NCI-H187 treated with DMSO at 0.1 percent for 48 hours (cell line): ENCODE data around the gene GGT5.
"Not testable (repeated sequence)": the region's sequence is repeated elsewhere in the genome, so short reads cannot be mapped to it uniquely, and the experiment has no call there.

Source experiments
- DNase-seq: peaks from one replicate; lab custom pipeline; 2025; lab: John Stamatoyannopoulos, UW

GGT5 gene

DNA sequence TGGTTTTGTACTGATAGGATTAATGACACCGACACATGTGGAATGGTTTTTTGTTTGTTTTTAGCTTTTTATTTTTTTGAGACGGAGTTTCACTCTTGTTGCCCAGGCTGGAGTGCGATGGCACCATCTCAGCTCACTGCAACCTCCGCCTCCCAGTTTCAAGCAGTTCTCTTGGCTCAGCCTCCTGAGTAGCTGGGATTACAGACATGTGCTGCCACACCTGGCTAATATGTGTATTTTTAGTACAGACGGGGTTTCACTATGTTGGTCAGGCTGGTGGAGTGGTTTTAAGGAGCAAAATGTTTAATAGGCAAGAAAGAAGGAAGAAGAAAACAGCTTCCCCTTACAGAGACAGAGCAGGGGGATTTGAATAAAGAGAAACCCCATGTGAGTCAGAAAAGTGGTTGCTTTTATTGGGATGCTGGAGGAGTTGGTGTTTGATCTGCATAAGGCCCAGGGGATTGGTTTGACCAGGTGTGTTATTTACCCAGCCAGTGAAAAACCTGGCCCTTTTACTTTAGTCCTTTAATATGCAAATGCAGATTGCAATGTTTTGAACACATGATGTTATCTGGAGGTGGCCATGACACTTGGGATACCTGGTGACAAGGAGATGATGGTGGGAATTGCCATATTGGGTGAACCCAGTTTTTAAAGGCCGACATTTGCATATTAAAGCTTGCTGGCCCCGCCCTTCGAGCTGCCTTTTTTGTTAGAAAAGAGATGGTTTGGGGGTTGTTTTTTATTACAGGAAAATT lies 39.3 kb downstream of the GGT5 start:
- DNase-seq, result no peak

DNA sequence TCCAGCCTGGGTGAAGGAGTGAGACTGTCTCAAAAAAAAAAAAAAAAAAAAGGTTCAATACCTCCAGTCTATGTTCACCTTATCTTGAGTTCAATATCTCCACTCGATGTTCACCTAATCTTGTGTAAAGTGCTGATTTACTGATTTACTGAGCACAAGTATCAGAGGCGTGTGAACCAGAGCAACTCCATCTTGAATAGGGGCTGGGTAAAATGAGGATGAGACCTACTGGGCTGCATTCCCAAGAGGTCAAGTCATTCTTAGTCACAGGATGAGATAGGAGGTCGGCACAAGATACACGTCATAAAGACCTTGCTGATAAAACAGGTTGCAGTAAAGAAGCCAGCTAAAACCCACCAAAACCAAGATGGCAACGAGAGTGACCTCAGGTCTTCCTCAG lies 41.0 kb downstream of the GGT5 start:
- not testable (repeated sequence) for DNase-seq

DNA sequence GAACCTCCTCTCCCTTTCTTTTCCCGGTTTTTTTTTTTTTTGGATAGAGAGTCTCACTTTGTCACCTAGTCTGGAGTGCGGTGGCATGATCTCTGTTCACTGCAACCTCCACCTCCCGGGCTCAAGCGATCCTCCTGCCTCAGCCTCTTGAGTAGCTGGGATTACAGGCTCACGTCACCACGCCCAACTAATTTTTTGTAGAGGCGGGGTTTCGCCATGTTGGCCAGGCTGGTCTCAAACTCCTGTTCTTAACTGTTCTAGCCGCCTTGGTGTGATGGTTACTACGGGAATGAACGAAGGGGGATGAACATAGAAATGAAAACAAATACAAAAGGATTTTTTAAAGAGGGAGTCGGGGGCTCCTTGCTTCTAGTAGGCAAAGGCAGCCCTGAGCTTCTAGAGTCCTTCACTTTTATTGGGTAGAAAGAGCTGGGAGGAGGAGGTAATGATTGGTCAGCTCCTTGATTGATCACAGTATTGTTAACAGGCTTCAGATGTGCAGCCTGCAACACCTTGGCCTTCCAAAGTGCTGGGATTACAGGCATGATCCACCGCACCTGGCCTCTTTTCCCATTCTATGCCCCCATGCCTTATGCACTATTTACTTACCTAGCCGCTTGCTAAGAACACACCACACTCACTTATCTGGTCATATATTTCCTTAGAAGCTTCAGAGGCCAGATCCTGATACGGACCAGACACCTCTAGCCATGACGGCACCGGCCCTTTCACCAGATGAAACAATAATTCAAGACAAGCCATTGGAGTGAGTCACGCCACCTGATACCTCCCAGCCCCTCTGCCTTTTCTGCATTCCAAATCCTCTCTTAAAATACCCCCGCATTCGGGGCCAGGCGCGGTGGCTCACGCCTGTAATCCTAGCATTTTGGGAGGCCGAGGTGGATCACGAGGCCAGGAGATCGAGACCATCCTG lies 42.9 kb downstream of the GGT5 start:
- no peak for DNase-seq

DNA sequence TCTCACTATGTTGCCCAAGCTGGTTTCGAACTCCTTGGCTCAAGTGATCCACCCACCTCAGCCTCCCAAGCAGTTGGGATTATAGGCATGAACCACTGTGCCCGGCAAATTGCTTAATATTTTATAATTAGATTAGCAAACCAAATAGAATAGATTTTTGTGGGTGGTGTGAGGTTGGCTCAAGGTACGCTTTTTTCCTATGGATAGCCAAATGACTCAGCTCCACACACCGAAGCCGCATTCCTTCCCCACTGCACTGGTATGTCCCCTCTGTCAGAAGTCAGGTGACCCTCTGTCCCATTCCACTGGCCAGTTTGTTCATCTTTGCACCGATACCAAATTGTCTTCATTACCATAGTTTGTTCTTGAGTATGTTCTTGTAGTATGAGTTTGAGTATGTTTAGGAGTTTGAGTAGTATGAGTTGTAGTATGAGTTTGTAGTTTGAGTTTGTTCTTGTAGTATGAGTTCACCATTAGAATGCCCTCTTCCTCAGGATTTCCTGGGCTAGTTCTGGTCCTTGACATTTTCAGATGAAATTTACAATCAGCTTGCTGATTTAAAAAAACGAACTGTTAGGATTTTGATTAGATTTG lies 44.2 kb downstream of the GGT5 start:
- no peak for DNase-seq

DNA sequence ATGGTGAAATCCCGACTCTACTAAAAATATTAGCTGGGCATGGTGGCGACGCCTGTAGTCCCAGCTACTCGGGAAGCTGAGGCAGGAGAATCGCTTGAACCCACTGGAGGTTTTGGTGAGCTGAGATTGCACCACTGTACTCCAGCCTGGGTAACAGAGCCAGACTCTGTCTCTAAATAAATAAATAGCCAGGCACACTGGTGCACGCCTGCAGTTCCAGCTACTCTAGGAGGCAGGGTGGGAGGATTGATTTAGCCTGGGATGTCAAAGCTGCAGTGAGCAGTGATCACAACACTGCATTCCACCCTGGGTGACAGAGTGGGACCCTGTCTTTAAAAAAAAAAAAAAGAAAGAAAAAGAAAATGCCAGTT lies 46.2 kb downstream of the GGT5 start:
- DNase-seq, result no peak

DNA sequence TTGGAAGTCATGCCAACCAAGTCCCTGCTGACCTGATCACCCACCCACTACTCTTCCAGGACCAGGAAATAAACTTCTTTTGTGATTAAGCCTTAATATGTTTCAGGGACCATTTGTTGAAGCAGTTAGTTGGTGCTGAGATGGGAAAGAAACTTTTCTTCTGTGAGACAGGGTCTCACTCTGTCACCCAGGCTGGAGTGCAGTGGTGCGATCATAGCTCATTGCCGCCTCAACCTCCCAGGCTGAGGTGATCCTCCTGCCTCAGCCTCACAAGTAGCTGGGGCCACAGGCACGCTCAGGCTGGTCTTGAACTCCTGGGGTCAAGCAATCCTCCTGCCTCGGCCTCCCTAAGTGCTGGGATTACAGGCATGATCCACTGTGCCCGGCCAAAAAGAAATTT lies 53.0 kb downstream of the GGT5 start:
- no peak for DNase-seq

DNA sequence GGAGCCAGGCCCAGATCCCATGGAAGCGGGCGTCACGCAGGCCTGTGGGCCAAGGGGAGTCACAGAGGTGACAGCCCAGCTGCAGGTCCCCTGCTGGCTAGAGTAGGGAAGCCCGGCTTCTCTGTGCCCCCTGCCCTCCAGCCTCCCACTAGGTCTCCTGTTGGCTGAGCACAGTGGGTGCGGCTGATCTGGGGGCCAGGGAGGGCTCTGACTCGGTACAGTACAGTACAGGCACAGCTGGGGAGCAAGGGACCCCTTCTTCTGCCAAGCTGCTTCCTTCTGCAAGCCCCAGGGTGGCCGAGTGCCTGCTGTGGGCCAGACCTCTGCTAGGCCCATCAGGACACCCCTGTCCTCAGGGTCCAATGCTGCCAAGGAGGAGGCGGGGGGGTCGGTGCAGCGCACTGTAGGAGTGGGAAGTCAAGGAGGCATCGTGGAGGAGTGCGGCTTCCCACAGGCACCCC lies 53.5 kb downstream of the GGT5 start:
- no peak for DNase-seq

DNA sequence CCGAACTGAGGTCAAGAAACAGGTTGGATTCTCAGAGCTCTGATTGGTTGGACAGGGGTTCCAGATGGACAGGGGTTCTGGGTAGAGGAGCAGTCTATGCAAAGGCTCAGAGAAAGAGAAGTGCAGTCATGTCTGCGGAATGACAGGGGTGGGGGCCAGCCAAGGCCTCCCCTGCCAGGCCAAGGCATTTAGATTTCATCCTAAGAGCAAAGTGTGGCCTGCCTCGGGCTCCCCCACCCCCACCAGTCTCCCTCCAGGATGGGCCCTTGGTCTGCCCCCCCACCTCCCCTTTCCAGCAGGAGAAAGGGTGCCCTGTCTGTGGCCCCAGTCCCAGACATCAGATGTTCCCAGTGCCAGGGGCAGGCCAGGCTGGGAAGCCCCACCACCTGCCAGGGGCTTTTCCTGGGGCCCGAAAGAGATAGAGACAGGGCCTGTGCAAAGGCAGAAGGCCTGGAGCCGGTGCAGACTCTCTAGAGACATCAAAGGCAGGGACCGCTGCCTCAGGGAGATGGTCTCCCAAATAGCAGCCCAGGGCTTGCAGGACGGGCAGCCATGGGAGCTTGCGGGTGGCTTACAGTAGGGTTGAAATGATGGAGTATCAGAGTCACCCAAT lies 54.2 kb downstream of the GGT5 start:
- no peak for DNase-seq

DNA sequence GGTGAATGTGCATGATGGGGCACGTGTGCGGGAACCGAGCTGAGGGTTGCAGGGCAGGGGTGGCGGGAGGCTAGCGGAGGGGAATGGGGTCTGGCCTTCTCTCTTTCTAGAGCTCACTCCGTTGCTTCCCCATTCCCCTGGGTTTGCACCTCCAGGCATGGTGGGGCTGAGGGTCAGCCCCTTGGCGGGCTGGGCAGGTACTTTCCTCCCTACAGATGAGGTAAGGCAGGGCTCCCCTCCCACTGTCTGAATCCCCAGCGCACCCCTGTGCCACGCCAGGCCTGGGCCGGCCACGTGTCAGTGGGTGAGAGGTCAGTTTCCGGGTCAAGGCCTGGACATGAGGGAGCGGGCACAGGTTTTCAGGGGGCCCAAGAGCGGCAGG lies 54.7 kb downstream of the GGT5 start:
- no peak for DNase-seq

DNA sequence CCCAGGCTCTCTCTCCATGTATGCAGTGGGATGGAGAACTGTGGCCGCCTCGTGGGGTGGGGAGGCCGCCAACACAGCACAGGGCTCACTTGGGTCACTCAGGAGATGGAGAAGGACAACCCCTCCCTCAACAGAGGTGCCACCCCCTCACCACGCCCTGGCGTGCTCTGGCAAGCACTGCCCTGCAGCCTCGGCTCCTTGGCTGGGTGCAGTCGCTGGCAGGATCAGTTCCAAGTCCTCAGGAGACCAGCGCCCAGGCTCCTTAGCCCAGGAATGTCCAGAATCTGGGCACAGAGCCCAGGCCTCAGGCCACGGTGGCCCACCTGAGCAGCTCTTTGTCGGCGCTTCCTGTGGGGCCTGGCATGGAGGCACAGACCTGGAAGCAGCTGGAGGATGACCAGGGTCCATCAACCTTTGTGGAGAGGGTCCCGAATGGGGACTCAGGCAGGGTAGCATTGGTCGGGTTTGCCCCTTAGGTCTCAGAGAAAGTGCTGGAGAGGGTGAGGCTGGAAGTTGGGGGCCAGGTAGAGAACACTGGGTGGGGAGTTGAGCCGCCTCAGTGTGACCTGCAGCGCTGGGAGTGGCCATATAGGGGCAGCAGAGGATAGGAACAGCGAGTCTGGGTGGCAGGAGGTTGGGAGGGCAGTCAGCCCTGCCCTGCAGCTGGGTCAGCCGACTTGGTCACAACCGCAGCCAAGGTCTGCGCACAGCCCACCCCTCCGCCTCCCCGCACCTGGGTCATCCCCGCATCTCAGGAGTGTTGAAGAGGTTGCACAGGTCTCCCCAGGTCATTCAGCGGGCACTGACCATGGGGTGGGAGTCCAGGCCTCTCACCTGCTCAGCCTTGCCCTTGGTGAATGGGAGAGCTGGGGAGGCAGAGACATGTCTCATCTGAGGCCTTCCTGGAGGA lies 55.4 kb downstream of the GGT5 start:
- DNase-seq, result no peak

DNA sequence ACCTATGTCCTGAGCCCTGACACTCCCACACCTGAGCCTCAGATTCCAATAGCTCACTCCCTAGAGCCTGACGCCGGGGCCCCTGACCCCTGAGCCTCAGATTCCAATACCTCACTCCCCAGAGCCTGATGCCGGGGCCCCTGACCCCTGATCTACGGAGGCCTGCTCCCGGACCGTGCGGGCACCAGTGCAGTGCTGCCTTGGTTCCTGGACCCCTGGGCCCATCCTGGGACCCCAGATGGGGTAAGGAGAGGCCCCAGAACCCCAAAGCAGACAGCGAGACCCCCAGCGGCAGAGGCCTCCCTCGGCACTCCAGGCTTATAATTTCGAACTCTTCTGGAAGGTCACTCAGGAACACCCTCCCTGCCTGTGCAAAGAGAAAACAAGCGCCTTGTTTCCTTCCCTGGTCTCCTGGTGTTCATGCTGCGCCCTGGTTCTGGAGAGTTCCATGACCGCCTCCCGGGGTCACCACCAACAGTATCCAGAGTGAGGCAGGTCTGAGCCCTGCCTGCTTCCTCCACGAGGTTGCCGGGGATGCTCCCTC lies 56.1 kb downstream of the GGT5 start:
- DNase-seq, result no peak

DNA sequence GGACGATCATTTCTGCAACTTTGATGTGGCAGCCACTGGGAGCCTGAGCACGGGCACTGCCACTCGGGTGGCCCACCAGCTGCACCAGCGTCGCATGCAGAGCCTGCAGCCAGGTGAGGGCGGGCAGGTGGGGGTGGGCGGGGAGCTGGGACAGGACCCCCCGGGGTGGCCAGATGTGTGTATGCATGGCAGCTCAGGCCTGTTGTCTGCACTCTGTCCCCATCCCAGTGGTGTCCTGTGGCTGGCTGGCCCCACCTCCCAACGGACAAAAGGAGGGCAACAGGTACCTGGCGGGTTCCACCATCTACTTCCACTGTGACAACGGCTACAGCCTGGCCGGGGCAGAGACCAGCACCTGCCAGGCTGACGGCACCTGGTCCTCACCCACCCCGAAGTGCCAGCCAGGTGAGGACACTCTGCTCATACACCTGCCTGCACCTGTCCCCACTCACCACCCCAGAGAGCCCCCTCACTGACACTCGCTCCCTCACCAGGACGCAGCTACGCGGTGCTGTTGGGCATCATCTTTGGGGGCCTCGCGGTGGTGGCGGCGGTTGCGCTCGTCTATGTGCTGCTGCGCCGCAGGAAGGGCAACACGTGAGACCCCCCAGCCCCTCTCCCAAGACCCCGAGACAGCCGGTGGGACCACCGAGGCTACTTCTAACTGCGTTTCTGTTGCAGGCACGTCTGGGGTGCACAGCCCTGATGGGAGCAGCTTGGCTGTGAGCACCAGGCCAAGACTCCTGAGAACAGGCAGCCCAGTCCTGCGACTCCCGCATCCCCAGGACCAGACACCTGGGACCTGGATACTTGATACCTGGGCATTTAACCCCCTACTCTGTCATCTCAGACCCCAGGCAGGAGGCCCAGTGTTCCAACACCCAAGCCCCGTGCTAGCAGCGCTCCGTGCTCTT lies 56.9 kb downstream of the GGT5 start:
- DNase-seq, result no peak

DNA sequence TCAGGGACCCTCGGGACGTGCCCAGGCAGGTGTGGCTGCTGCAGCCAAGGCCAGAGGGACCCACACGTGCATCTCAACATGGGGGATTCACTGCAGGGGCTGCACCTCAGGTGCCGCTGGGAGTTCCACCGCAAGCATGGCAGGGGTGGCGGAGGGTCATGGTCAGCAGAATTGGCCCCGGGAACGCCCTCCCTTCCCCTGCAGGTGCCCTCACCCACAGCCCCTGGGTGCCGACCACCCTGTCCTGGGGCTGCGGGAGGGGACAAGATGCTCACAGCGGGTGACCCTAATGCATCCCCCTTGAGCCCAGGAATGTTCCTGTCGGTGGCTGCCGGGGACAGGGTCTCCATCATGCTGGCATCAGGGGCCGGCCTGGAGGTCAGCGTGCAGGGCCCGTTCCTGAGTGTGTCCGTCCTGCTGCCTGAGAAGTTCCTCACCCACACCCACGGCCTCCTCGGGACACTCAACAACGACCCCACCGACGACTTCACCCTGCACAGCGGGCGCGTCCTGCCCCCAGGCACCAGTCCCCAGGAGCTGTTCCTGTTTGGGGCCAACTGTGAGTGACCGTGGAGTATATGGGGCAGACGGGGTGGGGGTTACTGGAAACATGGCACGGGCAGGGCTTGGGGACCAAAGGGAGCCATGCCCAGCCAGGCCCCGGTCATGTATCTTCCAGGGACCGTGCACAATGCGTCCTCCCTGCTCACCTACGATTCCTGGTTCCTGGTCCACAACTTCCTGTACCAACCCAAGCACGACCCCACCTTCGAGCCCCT lies 57.8 kb downstream of the GGT5 start:
- DNase-seq, result no peak

DNA sequence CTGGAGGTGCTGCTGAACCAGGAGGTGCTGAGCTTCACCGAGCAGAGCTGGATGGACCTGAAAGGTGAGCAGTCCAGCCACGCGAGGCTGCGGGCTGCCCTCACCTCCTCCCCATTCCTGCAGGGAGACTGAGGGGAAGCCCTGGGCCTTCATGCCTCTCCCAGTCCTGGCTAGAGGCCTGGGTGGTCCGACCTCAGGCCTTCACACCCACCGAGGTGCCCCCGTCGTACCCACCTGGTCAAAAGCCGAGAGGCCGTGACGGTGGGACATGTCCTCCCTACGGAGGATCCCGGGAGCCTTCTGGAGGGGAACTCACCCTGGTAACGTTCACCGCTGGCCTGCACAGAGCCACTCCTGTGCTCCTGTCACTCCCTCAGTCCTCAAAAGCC lies 58.5 kb downstream of the GGT5 start:
- no peak for DNase-seq

DNA sequence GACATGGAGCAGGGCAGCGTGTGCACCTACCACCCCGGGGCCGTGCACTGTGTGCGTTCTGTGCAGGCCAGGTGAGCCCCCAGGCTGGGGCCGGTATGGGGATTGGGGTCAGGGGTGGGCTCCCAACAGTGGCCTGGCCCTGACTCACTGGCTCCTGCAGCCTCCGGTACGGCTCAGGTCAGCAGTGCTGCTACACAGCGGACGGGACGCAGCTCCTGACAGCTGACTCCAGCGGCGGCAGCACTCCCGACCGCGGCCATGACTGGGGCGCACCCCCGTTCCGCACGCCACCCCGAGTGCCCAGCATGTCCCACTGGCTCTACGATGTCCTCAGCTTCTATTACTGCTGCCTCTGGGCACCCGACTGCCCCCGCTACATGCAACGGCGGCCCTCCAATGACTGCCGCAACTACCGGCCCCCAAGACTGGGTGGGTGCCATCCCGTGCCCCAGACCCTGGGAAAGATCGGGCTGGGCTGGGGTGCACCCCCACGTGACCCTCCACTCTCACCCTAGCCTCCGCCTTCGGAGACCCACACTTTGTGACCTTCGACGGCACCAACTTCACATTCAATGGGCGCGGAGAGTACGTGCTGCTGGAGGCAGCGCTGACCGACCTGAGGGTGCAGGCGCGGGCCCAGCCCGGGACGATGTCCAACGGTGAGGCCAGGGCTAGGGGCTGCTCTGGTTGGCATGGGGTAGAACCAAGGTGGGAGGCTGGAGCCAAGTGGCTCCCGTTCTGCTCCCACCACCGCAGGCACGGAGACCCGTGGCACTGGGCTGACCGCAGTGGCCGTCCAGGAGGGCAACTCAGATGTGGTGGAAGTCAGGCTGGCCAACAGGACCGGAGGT lies 59.2 kb downstream of the GGT5 start:
- no peak for DNase-seq

DNA sequence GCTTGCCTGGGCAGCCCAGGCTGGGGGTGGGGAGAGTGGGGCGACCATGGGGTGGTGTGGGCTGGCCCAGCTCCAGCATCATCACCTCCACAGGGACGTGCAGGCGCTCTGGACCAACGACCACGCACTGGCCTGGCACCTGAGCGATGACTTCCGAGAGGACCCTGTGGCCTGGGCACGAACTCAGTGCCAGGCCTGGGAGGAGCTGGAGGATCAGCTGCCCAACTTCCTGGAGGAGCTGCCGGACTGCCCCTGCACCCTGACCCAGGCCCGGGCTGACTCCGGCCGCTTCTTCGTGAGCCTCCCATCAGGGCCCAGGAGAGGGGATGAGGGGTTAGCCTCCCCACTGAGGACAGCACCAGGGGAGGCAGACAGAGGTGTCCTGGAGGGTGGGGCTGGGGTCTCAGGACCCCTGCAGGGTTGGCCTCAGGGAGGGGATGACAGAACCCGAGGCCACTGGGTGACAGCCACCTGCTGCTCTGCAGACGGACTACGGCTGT lies 59.8 kb downstream of the GGT5 start:
- DNase-seq, result no peak

DNA sequence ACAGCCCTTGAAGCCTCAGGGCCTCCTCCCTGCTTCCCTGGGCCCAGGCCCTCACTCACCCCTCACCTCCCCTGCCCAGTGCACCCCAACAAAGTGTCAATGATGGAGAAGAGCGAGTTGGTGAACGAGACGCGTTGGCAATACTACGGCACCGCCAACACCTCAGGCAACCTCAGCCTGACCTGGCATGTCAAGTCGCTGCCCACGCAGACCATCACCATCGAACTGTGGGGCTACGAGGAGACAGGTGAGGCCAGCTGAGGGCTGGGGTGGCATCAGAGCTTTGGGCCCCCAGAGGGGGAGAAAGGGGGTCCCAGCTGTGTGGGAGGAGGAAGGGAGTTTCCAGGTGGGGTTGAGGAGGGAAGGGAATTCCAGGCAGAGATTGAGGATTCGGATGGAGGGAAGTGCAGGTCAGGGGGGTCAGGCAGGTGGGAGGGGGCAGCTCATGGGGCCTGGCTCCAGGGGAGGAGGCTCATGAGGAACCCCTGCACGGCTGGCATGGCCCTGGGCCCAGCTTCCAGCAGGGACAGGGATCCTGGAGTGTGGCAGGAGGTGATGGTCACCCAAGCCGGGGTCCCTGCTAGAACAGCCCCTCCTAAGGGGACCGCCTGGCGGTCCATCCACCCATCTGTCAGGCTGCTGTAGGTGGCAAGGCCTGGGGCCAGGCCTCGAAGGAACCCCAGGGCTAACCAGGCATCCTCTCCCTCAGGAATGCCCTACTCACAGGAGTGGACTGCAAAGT lies 60.7 kb downstream of the GGT5 start:
- DNase-seq, result no peak
